ENCODE data around the gene ODF2.
"Not testable (repeated sequence)": the region's sequence is repeated elsewhere in the genome, so short reads cannot be mapped to it uniquely, and the experiment has no call there.

DNA sequence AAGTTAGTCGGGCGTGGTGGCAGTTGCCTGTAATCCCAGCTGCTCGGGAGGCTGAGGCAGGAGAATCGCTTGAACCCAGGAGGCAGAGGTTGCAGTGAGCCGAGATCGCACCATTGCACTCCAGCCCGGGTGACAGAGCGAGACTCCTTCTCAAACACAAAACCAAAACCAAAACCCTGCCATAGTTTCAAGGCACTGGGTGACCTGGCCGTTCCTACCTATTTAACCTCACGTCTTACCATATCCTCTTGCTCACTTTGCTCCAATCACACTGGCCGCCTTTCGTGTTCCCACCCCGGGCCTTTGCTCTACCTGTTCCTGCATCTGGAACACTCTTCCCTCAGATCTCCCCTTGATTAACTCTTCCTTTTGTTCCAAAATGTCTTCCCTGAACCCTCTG, 42.1 kb upstream of the ODF2 start:
- TF ChIP-seq, protein P1, sequence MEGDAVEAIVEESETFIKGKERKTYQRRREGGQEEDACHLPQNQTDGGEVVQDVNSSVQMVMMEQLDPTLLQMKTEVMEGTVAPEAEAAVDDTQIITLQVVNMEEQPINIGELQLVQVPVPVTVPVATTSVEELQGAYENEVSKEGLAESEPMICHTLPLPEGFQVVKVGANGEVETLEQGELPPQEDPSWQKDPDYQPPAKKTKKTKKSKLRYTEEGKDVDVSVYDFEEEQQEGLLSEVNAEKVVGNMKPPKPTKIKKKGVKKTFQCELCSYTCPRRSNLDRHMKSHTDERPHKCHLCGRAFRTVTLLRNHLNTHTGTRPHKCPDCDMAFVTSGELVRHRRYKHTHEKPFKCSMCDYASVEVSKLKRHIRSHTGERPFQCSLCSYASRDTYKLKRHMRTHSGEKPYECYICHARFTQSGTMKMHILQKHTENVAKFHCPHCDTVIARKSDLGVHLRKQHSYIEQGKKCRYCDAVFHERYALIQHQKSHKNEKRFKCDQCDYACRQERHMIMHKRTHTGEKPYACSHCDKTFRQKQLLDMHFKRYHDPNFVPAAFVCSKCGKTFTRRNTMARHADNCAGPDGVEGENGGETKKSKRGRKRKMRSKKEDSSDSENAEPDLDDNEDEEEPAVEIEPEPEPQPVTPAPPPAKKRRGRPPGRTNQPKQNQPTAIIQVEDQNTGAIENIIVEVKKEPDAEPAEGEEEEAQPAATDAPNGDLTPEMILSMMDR (IDR thresholded peaks at IDR 0.05) = not testable (repeated sequence)
- not testable (repeated sequence) for TF ChIP-seq POLR2AphosphoS5, POLR2A (IDR thresholded peaks at IDR 0.05)

Data from breast epithelium (tissue), 3 donors.